ENCODE results near the gene HLA-A. TPM values are rescaled to one million over a fixed set of nuclear protein-coding genes. Genes with fewer than 3 reads are reported as not detected.
"Not testable (repeated sequence)": the region's sequence is repeated elsewhere in the genome, so short reads cannot be mapped to it uniquely, and the experiment has no call there.

HLA-A gene
- total RNA-seq, 1 donor from 2014 or later, result 268 TPM

DNA sequence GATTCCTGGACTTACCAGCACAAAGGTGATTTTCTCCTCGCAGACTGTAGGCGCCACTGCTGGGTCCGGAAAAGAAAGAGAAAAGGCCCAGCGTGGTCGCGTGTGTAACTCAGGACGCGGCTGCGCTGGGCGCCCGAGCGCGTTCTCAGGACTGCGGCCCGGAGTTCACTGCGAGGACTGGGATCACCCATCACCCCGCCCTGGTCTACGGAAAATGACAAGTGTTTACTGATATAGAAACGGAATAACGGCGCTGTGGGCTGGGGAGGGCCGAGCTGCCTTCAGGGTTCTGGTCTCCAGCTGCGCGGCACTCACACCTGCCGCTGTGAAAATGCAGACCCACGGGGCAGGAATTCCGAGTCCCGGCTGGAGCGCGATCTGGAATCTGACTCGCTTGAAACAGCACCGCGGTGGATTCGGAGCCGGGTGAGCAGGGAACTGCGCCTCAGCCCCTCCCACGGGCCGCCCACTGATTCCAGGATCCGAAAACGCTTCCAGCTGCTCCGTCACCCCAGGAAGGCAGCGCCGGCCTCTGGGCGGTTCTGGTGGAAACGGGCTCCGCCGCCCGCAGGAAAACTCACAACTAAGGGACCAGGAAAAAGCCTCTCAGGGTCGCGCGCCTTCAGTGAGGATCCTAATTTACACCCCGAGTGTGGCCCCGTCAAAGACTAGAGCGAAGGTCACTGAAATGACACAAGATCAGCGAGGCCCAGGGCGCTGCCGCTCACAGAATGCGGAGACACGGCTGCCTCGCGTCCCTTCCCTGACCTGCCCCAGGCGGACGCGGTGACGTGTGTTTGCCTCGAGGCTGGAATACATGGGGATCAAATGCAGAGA, 34.5 kb downstream of the HLA-A start:
- intact Hi-C loops (cut with DNase I), result loop anchor here (2.0 kb wide), 1 partner anchor 34 kb away; the partner anchor contains the start of gene HLA-A
- peak; percentile 94 for DNase-seq (ENCODE audit: low spot score)

DNA sequence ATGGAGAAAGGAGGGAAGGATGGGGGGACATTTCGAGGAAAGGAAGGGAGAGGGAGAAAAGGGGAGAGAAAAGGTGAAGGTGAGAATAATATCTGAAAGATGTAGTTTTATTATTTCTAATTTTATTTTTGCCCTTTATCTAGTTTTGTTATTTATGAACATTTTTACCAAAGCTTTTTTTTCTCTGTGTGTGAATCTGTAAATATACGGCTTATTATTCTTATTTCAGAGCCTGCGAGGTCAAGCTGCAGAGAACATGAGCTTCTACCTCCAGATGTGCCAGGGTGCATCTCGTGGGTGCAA, 35.0 kb downstream of the HLA-A start:
- intact Hi-C loops (cut with DNase I), result loop anchor here (2.0 kb wide), 1 partner anchor 35 kb away; the partner anchor contains the start of gene HLA-A
- DNase-seq (ENCODE audit: low spot score), result no peak

DNA sequence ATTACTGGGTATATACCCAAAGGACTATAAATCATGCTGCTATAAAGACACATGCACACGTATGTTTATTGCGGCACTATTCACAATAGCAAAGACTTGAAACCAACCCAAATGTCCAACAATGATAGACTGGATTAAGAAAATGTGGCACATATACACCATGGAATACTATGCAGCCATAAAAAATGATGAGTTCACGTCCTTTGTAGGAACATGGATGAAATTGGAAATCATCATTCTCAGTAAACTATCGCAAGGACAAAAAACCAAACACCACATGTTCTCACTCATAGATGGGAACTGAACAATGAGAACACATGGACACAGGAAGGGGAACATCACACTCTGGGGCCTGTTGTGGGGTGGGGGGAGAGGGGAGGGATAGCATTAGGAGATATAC, 37.7 kb downstream of the HLA-A start:
- DNase-seq (ENCODE audit: low spot score); intact Hi-C loops (cut with DNase I): not testable (repeated sequence)

DNA sequence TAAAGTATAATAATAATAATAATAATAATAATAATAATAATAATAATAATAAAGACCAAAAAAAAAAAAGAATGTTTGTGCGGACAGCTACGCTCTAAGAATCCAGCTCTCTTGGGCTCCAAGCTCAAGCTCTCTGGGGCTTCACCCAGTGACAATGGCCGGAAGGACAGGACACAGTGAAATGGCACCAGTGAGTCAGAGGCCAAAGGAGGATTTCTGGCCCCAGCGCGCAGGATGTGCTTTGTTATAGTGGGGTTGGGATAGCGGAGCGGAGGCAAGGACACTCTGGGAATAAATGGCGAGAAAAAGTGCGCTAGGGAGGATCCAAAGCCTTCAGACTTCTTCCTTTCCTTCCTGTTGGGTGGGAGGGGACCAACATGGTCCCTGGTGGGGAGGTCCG, 38.2 kb downstream of the HLA-A start:
- DNase-seq (ENCODE audit: low spot score), result no peak
- intact Hi-C loops (cut with DNase I), result no loop called here

DNA sequence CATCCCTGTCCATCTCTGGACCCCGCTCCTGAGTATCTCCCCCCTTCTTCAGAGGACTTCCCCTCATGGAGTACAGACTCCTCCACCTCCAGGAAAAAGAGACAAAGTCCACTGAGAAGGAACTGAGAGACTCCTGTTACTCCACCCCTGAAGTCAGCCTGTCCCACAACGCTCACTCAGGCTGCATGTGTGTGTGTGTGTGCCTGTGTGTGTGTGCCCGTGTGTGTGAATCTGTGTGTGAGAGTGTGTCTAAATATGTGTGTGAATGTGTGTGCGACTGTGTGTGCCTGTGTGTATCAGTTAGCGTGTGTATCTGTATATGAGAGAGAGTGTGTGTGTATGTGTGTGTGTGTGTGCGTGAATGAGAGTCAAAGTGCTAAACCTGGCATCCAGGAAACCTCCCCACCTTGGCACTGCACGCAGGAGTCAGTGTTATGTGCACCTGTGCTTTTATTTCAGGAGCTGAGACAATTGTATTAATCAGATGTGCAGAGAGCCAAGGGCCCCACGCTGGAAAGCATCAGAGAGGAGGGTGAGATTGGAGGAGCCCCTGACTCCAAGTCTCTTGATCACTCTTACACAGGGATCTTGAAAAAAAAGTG, 39.0 kb downstream of the HLA-A start:
- no peak for DNase-seq (ENCODE audit: low spot score)
- intact Hi-C loops (cut with DNase I), result no loop called here

DNA sequence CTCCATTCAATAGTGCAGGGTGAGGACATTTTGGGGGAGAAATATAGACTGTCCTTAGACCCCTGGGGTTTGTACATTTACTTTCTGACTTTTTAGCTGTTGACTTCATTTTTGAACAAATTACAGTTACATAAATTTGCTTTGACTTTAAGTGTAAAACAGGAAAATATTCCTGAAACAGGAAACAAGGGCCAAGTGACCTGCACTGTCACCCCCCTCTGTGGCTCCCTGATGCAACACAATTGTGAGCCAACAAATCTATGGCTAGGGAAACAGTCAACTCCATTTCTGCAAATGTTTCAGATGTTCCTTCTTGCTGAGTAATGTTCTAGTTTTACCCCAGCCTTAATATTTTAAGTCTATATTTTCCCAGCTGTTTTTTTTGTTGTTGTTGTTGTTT, 39.8 kb downstream of the HLA-A start:
- DNase-seq (ENCODE audit: low spot score), result no peak
- intact Hi-C loops (cut with DNase I), result no loop called here

DNA sequence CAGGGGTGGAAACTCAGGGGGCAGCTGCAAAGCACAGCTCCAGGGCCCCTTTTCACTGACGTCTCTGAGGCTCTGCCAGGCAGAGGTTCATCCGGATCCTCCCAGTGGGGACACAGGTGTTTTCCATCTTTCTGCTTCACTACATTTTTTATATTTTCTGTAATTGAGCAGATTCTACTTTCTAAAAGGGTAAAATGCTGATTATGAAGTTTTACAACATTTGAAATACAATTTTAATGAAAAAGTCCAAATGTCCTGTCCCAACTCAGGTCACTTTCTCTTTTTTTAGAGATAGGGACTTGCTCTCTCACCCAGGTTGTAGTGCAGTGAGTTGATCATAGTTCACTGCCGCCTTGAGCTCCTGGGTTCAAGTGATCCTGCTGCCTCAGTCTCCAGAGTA, 41.9 kb downstream of the HLA-A start:
- intact Hi-C loops (cut with DNase I), result no loop called here
- no peak for DNase-seq (ENCODE audit: low spot score)

DNA sequence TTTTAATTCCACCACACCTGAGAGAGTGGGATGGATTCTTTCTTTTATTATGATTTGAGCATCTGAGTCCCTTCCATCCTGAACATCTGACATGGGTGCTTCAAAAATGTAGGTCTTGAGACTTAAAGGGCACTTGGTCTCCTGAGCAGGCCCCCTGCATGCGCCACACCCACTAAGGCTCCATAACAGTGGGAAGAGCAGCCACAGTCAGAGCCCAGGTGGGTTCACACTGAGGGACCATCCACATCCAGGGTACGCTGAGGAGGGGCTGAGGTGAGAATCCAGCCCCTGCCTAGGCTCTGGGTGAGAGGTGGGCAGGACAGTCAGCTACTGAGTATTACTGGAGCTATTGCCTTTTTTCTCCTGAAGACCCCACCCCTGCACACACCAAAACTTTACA, 42.7 kb downstream of the HLA-A start:
- no peak for DNase-seq (ENCODE audit: low spot score)
- intact Hi-C loops (cut with DNase I), result no loop called here

DNA sequence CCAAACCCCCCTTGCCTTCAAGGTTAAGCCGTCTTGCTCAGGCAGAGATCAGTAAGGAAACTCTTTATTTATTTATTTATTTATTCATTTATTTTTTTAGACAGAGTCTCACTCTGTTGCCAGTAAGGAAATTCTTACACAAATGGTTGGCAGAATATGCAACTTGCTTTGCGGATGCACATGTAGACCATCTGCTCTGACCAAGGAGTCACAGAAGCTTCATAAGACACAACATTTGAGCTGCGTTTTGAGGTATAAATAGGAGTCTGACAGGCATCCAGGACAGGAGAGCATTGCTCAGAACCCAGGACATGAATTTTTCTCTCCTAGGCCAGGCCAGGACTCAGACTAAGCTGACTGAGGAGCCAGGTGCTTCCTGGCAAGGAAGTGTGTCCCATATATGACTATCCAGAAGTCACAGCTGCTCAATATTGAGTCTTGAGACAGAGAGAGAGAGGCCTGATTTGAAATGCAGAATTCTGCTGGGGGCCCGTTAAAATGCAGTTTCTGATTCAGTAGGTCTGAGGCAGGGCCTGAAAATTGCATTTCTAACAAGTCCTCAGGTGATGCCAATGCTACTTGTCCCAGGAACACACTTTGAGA, 43.9 kb downstream of the HLA-A start:
- intact Hi-C loops (cut with DNase I), result no loop called here
- DNase-seq (ENCODE audit: low spot score), result no peak

DNA sequence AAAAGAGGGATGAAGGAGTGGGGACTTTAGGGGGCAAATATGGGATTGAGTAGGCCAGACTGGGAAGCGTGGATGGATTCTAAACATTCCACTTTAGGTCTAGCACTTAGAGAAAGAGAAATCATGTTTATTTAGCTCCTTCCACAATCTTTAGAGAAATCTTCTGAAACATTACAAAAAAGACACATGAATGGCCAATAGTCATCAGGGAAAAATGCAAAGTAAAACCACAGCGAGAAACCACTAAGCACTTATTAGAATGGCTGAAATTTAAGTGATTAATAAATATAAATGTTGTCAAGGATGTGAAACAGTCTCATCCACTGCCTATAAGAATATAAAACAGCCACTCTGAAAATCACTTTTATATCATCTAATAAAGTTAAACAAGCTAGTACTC, 46.9 kb downstream of the HLA-A start:
- intact Hi-C loops (cut with DNase I), result no loop called here
- DNase-seq (ENCODE audit: low spot score), result no peak

DNA sequence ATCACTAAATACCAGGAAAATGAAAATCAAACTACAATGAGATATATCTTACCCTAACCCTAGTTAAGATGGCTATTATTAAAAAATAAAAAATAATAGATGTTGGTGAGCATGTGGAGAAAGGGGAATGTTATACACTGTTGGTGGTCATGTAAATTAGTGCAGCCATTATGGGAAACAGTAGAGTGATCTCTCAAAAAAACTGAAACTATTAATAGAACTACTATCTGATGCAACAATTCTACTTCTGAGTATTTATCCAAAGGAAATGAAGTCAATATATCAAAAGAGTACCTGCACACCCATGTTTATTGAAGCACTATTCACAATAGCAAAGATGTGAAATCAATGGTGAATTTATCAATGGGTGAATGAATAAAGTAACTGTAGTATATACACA, 48.6 kb downstream of the HLA-A start:
- DNase-seq (ENCODE audit: low spot score), result no peak
- intact Hi-C loops (cut with DNase I), result no loop called here

DNA sequence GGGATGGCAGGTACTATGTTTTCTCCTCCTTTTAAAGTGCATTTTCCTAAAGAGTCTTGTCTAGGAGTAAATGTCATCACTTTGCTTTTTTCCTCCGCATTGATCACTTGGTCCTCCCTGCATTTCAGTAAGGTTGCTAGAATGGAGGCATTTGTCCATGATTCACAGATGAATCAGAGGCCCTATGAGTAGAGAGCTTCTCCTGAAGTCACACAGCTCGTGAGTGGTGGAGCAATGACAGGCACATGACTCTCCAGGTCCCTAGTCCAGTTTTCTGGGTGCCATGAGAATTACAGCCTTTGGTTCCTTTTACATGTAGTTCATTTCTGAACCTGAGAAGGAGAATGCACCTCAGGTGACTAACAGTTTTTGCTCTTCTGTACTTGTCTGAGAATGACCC, 50.5 kb downstream of the HLA-A start:
- intact Hi-C loops (cut with DNase I), result no loop called here
- no peak for DNase-seq (ENCODE audit: low spot score)

DNA sequence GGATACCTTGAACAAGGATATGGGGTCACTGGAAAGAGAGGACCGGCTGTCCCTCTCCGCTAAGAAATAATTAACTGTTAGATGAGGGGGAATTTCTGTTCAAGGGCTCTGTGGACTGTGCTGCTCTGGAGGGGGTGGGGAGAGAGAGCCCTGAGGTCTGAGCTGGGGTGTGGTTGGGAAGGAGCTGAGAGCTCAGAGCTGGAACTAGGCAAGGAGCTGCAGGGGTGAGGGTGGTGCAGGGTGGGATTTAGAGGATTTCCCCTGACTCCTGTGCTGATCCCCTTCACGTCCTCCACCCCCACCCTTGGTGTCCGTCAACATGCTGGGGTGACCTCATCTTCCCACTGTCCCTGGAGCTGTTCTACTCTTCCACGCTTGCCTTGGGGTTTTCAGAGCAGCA, 52.5 kb downstream of the HLA-A start:
- DNase-seq (ENCODE audit: low spot score), result no peak
- intact Hi-C loops (cut with DNase I), result no loop called here

DNA sequence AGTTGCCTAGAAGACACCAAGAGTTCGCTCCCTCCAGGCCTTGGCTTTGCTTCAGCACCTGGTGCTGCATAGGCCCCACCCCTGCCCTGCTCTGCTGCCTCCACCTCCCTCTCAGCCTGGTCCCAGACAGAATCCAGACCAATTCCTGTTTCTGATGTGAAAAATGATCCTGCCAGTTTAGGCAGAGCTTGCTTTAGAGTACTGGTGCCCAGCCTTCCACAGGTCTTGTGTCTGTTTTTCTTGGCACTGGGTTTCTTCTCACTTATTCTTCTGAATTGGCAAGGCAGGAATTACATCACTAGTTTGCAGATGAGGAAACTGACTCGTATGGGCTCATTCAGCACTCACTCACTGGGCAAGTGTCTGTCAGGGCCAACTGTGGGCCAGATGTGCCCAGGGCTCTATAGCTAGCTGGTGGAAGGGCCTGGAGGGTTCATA, 53.0 kb downstream of the HLA-A start:
- DNase-seq (ENCODE audit: low spot score), result no peak
- intact Hi-C loops (cut with DNase I), result no loop called here

Other genes with a start within 250 kb of the HLA-A start
- 40.4 TPM for gene HLA-F, start 219.1 kb upstream of the HLA-A start, total RNA-seq
- gene HLA-G, start 114.7 kb upstream of the HLA-A start, total RNA-seq, result 0.62 TPM
- gene POLR1H, start 118.7 kb downstream of the HLA-A start, total RNA-seq, result 15.5 TPM
- 41.4 TPM for gene PPP1R11, start 124.7 kb downstream of the HLA-A start, total RNA-seq
- gene RNF39, start 133.2 kb downstream of the HLA-A start, total RNA-seq, result not detected
- not detected for gene TRIM31, start 170.6 kb downstream of the HLA-A start, total RNA-seq
- not detected for gene TRIM40, start 193.6 kb downstream of the HLA-A start, total RNA-seq
- gene TRIM10, start 218.7 kb downstream of the HLA-A start, total RNA-seq, result 0.08 TPM
- gene TRIM15, start 221.0 kb downstream of the HLA-A start, total RNA-seq, result not detected